Adrenal gland (tissue), 5 donors: ENCODE data around the gene PROCR.
A peak's percentile ranks its signal among the peaks of the same experiment; 100 is the strongest.

Experiments used
- POLR2A ChIP-seq, 2 donors: fragments of 450-650 bp; IDR thresholded peaks; one replicate each; pipeline ENCODE4 v1.6.1; 2017; ENCODE audit warnings: antibody characterized with exemption in 2 of 2, mild to moderate bottlenecking in 2 of 2, moderate library complexity in 1 of 2
- TF ChIP-seq, protein P1 (sequence below), 6 experiments: fragments of 450-650 bp in 4 of 6; fragments of 200-600 bp in 2 of 6; sonication (generic) in 1 of 6; IDR thresholded peaks; 1 replicate in 5 of 6; 2 replicates in 1 of 6; pipeline versions ENCODE4 v1.5.1 to v1.8.0; 2016 to 2021; ENCODE audit warnings: antibody characterized with exemption in 6 of 6, mild to moderate bottlenecking in 2 of 6, moderate library complexity in 1 of 6
- donor health status: DM: no; HTN: no; CAD: no.

DNA sequence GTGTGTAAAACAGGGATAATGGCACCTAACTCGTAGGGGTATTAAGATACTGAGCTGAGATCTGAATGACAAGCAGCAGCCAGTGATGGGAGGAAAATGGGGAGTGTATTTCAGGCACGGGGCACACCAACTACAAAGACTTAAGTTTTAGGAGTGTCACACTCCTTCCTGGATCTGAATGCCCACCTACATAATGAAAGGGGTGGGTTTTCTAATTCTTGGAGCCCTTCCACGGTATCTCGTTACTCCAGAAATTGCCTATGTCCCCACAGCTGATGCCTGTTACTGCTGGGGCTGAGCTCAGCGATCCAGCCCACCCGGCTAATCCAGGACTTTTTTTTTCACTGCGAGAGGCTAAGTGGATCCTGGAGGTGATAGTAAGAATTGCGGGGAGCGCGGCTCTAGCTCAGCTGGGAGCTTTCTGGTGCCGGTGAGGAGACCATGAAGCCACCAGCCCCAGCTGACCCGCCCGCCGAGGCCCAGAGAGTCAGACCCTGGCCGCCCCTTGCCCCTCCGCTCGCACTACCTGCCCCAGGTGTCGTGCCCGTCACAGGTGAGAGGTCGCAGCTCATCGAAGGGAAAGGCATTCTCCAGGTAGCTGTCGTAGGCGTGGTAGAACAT is 25.5 kb upstream of the PROCR start:
- TF ChIP-seq, protein P1, sequence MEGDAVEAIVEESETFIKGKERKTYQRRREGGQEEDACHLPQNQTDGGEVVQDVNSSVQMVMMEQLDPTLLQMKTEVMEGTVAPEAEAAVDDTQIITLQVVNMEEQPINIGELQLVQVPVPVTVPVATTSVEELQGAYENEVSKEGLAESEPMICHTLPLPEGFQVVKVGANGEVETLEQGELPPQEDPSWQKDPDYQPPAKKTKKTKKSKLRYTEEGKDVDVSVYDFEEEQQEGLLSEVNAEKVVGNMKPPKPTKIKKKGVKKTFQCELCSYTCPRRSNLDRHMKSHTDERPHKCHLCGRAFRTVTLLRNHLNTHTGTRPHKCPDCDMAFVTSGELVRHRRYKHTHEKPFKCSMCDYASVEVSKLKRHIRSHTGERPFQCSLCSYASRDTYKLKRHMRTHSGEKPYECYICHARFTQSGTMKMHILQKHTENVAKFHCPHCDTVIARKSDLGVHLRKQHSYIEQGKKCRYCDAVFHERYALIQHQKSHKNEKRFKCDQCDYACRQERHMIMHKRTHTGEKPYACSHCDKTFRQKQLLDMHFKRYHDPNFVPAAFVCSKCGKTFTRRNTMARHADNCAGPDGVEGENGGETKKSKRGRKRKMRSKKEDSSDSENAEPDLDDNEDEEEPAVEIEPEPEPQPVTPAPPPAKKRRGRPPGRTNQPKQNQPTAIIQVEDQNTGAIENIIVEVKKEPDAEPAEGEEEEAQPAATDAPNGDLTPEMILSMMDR (IDR thresholded peaks at IDR 0.05): peak in 2 of 6 experiments; percentile 2 to 18
- no peak for TF ChIP-seq POLR2A (IDR thresholded peaks at IDR 0.05)
